Subcutaneous adipose tissue (tissue), 4 donors: ENCODE measurements around the gene FOXP1. TPM values are rescaled to one million over a fixed set of nuclear protein-coding genes. Genes with fewer than 3 reads are reported as not detected.

ENCODE experiments used
- CTCF ChIP-seq: fragments of 450-650 bp; IDR thresholded peaks from one replicate; pipeline ENCODE4 v1.5.1; 2016; ENCODE audit warnings: low read depth, mild to moderate bottlenecking, control low read depth, antibody characterized with exemption, moderate library complexity
- total RNA-seq, 4 donors: library from RNA; depleted of rRNA; stranded (reverse); fragments of >200 nt; gene quantifications; one replicate each; pipeline ENCODE4 v1.1.0, GENCODE V29; 2016

Gene FOXP1
- total RNA-seq, 4 donors from 2014 or later: 70.5 to 96.7 (median 88.0) TPM

- TF ChIP-seq CTCF: no peak
These were observed 639 bp downstream of the FOXP1 start for GRCh38 chr3:71582612-71583565.

GRCh38 chr3:71582036-71582611, 1.4 kb downstream of the FOXP1 start:
- TF ChIP-seq CTCF: no peak

GRCh38 chr3:71581457-71582035, 2.0 kb downstream of the FOXP1 start:
- no peak for TF ChIP-seq CTCF

GRCh38 chr3:71580636-71581456, 2.7 kb downstream of the FOXP1 start:
- TF ChIP-seq CTCF: no peak

DNA sequence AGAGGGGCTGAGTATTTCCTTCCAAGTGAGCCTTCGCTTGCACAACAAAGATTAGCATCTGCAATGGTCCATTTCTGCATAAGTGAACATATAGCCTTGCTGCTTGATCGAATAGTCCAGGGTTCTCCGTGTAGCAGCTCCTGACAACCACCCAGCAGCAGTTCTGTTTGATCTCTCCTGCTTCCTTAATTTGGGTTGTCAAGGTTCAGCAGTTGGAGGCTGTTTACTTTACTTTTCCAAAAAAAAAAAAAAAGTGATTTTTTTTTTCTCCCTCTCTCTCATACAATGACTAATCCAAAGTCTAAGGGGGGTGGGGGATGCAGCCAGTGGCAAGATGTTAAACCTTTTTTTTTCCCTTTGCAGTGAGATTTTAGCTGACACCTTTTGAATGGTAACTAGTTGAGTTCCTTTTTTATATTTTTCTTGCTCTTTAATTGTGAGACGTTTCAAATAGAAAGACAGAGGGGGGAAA, 3.6 kb downstream of the FOXP1 start:
- no peak for TF ChIP-seq CTCF

GRCh38 chr3:71579326-71579934, 4.1 kb downstream of the FOXP1 start:
- TF ChIP-seq CTCF: no peak
